22Rv1 (cell line): ENCODE results near the gene CCNL1.

Source experiments
- ZFX ChIP-seq: fragments of 450-650 bp; IDR thresholded peaks from 2 replicates; pipeline ENCODE4 v1.6.1; 2017; ENCODE audit warnings: antibody characterized with exemption, borderline replicate concordance
- TF ChIP-seq, protein P1 (sequence below): fragments of 450-650 bp; IDR thresholded peaks from 2 replicates; pipeline ENCODE4 v1.5.1; 2017; ENCODE audit warnings: mild to moderate bottlenecking

DNA sequence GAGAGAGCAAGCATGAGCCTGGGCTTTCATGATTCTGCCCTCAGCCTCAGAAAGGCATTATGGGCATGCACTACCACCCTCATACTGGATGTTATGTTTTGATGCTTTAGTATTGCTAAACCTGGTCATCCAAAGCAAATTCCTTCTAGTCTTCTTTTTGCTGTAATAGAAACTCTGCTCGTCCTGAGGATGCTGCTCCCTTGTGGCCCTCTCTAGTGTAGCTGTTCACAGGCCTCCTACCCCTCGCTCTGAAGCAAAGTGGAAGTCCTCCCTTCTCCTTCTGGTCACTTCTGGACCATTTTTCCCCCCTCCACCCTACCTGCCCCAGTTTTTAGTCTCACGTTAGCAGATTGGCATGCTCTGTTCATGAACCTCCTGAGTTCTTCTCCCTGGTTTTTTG is 22.9 kb upstream of the CCNL1 start:
- TF ChIP-seq, protein P1, sequence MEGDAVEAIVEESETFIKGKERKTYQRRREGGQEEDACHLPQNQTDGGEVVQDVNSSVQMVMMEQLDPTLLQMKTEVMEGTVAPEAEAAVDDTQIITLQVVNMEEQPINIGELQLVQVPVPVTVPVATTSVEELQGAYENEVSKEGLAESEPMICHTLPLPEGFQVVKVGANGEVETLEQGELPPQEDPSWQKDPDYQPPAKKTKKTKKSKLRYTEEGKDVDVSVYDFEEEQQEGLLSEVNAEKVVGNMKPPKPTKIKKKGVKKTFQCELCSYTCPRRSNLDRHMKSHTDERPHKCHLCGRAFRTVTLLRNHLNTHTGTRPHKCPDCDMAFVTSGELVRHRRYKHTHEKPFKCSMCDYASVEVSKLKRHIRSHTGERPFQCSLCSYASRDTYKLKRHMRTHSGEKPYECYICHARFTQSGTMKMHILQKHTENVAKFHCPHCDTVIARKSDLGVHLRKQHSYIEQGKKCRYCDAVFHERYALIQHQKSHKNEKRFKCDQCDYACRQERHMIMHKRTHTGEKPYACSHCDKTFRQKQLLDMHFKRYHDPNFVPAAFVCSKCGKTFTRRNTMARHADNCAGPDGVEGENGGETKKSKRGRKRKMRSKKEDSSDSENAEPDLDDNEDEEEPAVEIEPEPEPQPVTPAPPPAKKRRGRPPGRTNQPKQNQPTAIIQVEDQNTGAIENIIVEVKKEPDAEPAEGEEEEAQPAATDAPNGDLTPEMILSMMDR: no peak
- no peak for TF ChIP-seq ZFX
